Activated naive CD4-positive, alpha-beta T cell treated with anti-CD3 and anti-CD28 coated beads, Interleukin-2, amount 50 U/mL, for 24 hours (primary cell): Measurements from ENCODE around the gene MYEOV.

ENCODE experiments used
- H3K27ac Mint-ChIP-seq: one replicate; pipeline ENCODE4 v1.8.0; 2021; ENCODE audit warnings: mild to moderate bottlenecking, mixed read lengths
- H3K27me3 Mint-ChIP-seq: one replicate; pipeline ENCODE4 v1.8.0; 2021; ENCODE audit warnings: mixed read lengths
- H3K36me3 Mint-ChIP-seq: one replicate; pipeline ENCODE4 v1.8.0; 2021; ENCODE audit warnings: mixed read lengths
- H3K4me1 Mint-ChIP-seq: one replicate; pipeline ENCODE4 v1.8.0; 2021; ENCODE audit warnings: mixed read lengths
- H3K4me3 Mint-ChIP-seq: one replicate; pipeline ENCODE4 v1.8.0; 2021; ENCODE audit warnings: mild to moderate bottlenecking, mixed read lengths
- H3K9me3 Mint-ChIP-seq: one replicate; pipeline ENCODE4 v1.8.0; 2021; ENCODE audit warnings: mixed read lengths

MYEOV gene

DNA sequence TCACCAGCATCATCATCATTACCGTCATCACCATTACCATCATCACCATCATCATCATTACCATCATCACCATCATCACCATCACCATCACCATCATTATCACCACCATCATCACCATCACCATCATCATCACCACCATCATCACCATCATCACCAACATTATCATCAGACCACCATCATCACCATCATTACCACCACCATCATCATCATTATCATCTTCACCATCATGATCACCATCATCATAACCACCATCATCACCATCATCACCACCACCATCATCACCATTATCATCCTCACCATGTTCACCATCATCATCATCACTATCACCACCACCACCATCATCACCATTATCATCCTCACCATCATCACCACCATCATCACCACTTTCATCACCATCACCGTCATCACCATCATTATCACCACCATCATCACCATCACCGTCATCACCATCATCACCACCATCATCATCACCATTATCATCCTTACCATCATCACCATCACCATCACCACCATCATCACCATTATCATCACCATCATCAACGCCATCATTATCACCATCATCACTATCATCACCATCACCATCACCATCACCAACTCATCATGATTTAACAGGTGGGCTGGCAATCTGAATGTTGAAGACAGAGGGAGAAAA lies 2.4 kb upstream of the MYEOV start:
- Mint-ChIP-seq H3K27me3 (no peaks in the 10 kb centered on the region), H3K4me3 (no peak overlapping the region), H3K36me3 (no peaks in the 10 kb centered on the region), H3K4me1 (peaks cover 19% of the 10 kb centered on the region), H3K9me3 (no peaks in the 10 kb centered on the region), H3K27ac (no peak overlapping the region)

DNA sequence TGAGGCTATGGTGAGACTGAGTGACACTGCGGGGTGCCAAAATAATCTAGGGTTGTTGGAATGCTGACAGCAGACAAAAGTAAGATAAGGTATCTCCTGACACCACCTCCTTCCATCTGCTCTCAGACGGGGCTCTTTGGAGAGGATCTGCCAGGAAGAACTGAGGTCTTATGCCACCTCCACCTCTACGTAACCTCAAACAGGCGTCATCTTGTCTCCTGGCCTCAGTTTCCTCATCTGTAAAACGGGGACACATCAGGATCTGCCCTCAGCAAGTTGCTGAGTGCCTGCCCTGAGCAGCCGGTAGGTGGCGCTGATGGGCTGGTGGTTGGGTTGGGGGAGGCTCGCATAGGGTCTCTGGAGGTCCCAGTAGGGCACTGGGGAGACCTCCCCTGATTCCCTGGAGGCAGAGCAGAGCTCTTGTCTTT lies 1.7 kb upstream of the MYEOV start:
- H3K4me1 Mint-ChIP-seq: peaks cover 26% of the 10 kb centered on the region
- no peaks in the 10 kb centered on the region for H3K36me3 Mint-ChIP-seq
- no peak overlapping the region for H3K4me3 Mint-ChIP-seq
- no peaks in the 10 kb centered on the region for H3K27me3 Mint-ChIP-seq
- H3K9me3 Mint-ChIP-seq: no peaks in the 10 kb centered on the region
- no peak overlapping the region for H3K27ac Mint-ChIP-seq

DNA sequence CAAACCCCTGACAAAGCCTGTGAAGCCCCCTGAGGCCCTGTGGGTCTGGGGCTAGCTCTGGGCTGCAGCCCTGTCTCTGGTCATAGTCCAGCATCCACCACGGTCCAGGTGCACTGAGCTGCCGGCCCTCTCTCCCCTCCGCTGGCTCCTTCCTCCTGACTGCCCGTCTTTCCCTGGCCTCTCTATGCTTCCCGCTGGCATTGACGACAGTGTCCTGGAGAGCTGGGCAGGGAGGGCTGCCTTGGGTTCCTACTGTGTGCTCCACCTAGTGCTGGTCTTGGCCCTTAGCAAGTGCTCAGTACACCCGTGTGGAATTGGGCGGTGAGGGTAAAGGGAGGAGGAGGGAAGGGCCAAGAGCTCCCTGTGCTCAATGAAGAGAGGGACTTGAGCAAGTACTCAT lies 868 bp upstream of the MYEOV start:
- no peaks in the 10 kb centered on the region for H3K27me3 Mint-ChIP-seq
- no peak overlapping the region for H3K27ac Mint-ChIP-seq
- H3K4me1 Mint-ChIP-seq: peaks cover 34% of the 10 kb centered on the region
- no peak overlapping the region for H3K4me3 Mint-ChIP-seq
- no peaks in the 10 kb centered on the region for H3K36me3 Mint-ChIP-seq
- H3K9me3 Mint-ChIP-seq: no peaks in the 10 kb centered on the region

DNA sequence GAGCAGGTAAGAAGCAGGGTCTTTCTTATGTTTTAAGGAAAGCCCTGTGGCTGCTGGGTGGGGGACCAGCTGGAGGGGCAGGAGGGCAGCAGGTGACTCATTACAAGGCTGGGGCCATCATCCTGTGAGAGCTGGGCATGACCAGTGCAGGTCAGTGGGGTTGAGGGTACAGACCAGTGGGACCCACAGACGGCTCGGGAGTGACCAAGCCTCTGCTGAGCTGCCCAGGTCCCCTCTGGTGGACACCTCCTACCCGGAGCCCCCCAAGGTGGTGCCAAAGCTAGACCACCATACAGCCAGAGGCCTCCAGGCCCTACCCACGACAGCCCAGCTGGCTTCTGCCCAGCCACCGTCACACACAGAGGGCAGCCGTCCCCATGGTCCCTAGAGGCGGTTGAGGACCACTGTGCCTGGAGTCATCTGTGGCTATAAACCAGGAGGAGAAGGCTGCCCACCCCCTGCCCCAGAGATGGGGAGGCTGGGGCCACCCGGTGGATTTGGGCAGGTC lies 670 bp downstream of the MYEOV start:
- H3K27me3 Mint-ChIP-seq: no peaks in the 10 kb centered on the region
- H3K27ac Mint-ChIP-seq: peak overlapping the region; percentile 66
- H3K4me3 Mint-ChIP-seq: no peak overlapping the region
- no peaks in the 10 kb centered on the region for H3K9me3 Mint-ChIP-seq
- H3K4me1 Mint-ChIP-seq: peaks cover 50% of the 10 kb centered on the region
- no peaks in the 10 kb centered on the region for H3K36me3 Mint-ChIP-seq

DNA sequence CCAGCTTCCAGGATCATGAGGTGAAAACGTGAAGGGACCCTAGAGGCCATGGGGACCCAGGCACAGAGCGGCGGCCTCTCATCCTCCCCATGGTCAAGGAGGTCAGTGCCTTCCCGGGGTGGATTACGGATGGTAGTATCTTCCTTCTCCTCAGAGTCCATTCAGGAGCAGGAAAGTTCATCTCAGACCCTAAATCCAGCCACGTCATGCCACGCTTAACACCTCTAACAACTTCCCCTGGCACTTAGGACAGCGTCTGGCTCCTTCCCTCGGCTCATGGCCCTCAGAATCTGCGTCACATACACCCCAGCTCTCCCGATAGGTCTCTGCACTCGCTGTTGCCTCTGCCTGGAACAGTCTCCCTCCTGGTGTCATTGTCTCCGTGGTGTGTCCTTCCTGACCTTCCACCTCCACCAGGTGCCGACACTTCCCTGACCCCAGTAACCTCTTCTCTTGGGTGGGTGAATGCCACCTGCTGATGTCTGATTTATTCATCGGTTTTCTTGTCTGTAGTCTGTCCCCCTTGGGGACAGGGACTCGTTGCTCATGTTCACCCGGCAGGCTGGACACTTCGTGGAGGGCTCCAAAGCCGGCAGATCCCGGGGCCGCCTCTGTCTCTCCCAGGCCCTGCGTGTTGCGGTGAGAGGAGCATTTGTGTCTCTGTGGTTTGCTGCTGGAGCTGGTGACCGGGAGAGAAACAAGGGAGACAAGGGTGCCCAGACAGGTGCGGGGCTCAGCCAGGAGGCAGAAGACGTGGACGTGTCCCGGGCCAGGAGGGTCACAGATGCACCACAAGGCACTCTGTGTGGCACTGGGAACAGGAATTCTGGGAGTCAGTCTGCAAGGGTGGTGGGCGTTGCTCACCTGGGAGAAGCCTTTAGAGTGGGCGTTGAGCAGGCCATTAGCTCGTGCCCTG lies 1.4 kb downstream of the MYEOV start:
- Mint-ChIP-seq H3K4me1 (peaks cover 53% of the 10 kb centered on the region), H3K36me3 (no peaks in the 10 kb centered on the region), H3K9me3 (no peaks in the 10 kb centered on the region)

DNA sequence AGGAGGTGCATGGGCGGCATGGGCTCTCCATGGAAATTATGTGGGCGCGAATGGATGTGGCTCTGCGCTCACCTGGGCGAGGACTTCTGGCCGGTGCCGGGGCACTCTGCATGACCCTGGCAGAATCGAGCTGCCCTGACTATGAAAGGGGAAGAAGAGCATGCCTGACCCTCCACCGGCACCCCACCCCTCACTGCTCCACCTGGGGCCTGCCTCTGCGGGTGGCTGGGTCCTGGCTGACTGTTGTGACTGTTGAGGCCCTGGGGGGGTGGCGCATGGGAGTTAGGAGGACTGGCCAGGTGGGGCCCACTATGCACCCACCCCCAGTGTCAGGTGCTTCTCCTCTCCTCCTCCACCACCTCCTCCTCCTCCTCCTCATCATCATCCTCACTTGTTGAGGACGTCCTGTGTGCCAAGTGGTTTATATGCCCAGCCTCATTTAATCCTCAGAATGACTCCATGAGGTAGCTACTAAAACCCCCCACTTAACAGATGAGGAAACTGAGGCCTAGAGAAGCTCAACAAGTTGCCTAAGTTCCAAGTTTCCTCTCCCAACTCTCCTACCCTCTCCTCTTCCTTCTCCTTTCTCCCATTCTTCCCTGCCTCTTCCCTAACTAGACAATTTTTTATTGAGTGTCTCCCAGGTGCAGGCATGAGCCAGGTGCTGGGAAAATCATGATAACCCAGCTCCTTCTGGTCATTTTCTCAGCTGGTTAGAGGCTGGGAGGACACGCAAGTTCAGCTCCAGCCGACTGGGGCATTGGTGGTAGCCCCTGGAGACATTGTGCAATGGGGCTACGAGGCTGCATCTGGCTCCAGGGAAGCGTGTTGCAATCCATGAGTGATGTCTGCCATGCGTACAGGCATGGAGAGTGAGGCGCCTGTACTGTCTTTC lies 2.3 kb downstream of the MYEOV start:
- Mint-ChIP-seq H3K27me3 (no peaks in the 10 kb centered on the region), H3K9me3 (no peaks in the 10 kb centered on the region), H3K4me1 (peaks cover 58% of the 10 kb centered on the region), H3K27ac (no peak overlapping the region), H3K36me3 (no peaks in the 10 kb centered on the region), H3K4me3 (peak overlapping the region; percentile 79)

More for the DNA sequence above, 1.4 kb downstream of the MYEOV start:
- Mint-ChIP-seq H3K27me3 (no peaks in the 10 kb centered on the region), H3K4me3 (no peak overlapping the region), H3K27ac (peak overlapping the region; percentile 37)

DNA sequence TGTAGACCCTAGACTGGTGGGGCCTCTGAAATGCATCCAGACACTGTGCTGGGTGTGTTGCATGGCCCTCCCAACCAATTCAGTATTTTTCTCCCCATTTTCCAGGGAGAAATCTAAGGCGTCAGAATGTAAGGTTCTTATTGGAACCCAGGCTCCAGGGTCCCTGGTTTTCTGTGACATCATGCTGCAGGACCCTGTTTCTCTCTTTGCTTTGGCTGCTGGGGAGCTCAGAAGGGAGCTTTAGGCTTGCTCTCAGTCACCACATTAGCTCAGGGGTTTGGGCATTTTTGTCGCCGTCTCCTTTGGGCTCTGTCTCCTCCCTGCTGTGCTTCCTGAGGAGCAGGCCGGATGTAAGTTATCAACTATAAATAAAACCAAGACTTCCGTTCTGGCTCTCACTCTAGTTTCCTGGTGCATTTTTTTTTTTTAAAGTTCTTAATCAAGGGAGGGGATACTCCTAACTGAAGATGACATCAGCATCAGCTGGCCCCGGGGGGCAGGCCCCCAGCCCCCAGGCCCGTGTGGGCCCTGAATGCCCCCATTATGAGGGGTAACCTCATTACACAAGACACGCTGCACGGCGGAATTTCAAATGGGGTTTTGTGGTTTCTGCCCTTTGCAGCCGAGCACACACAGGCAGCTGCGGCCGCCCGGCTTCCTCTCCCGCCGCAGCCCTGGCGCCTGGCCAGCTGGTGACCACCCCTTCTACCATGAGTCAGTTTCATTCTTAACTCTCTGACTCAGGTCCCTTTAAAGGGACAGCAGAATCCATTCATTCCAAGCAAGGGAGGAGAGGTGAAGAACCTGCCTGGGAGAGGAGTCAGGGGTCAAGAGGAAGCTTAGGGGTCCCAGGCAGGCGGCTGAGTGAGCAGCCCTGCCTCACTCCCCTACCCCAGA lies 3.2 kb downstream of the MYEOV start:
- H3K9me3 Mint-ChIP-seq: no peaks in the 10 kb centered on the region
- H3K27ac Mint-ChIP-seq: peak overlapping the region; percentile 6

DNA sequence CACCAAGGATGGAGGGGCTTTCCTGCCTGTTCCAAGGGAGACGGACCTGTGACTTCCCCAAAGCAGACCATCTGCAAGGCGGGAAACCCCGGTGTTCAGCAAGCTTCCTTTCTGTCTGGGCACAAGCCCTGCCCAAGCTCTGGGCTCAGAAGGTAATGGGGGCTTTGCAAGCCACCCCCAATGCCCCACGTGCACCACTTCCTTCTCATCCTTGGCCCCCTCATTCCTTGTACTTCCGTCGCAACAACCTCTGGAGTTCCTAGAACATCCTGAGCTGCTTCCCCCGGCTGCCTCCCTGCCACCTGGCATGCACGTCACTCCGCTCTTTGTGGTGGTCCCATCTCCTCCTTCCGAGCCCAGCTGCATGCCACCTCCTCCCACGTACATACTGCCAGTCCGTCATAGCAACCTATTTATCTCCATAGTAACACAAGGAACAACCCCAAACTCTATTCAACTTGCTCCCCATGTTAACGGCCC lies 3.9 kb downstream of the MYEOV start:
- no peaks in the 10 kb centered on the region for H3K27me3 Mint-ChIP-seq
- no peaks in the 10 kb centered on the region for H3K36me3 Mint-ChIP-seq
- H3K9me3 Mint-ChIP-seq: no peaks in the 10 kb centered on the region
- H3K27ac Mint-ChIP-seq: peak overlapping the region; percentile 46
- H3K4me1 Mint-ChIP-seq: peaks cover 64% of the 10 kb centered on the region
- peak overlapping the region; percentile 79 for H3K4me3 Mint-ChIP-seq

More for the DNA sequence above, 3.2 kb downstream of the MYEOV start:
- Mint-ChIP-seq H3K4me3 (peak overlapping the region; percentile 79), H3K4me1 (peaks cover 64% of the 10 kb centered on the region), H3K27me3 (no peaks in the 10 kb centered on the region), H3K36me3 (no peaks in the 10 kb centered on the region)

DNA sequence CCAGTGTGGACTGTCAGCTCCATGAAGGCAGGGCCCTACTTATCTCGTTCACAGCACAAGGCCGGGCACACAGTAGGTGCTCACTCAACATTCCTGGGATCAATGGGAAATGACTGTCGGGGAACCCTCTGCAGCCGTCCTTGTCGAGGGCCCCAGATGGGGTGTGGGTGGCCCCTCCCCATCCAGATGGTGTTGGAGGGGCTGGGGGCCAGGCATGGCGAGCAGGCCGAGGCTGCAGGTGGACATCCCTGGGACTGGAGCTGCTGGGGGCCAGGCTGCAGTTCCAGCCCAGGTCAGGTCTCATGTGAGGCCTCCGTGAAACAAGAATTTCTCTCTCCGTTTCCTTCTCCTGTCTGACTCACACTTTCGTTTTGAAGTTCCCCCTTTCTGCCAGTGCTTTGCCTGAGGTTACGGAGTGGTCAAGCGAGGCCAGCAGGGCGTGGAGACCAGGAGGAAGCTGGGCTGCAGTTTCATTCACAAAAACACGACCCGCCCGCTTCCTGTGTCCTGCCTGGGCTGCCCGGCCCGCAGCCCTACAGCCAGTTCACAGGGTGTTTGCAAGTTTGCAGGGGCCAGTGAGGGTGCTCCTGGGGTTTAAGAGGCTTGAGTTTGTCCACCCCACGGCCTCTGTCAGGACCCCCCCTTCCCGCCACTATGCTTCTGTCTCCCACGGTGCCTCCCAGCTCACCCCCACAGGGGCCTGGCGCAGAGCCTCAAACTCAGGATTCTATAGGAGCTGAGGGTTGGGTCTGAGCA lies 4.5 kb downstream of the MYEOV start:
- peaks cover 62% of the 10 kb centered on the region for H3K4me1 Mint-ChIP-seq
- no peaks in the 10 kb centered on the region for H3K9me3 Mint-ChIP-seq
- peak overlapping the region; percentile 46 for H3K27ac Mint-ChIP-seq
- H3K36me3 Mint-ChIP-seq: no peaks in the 10 kb centered on the region
- no peaks in the 10 kb centered on the region for H3K27me3 Mint-ChIP-seq
- H3K4me3 Mint-ChIP-seq: peak overlapping the region; percentile 79

DNA sequence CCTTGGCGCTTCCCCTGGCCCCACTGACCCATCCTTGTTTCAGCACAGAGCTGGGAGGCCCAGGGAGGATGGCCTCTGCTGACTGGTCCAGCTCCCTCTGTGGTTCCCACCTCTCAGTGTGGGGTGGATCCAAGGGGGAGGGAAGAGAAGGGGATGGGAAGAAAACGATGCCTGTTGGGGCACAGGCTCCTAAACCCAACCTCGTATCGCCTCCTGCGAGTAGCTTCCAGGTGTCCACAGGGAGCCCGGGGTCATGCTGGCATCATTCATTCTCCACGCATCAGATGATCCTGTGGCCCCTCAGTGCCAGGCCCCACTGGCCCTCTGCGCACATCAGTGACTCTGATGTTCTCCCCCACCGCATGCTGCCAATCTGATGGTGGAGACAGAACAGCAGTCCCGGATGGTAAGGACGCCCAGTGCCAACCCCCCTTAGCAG lies 5.1 kb downstream of the MYEOV start:
- Mint-ChIP-seq H3K36me3 (no peaks in the 10 kb centered on the region), H3K4me3 (no peak overlapping the region), H3K4me1 (peaks cover 59% of the 10 kb centered on the region), H3K27ac (peak overlapping the region; percentile 36), H3K27me3 (no peaks in the 10 kb centered on the region), H3K9me3 (no peaks in the 10 kb centered on the region)

DNA sequence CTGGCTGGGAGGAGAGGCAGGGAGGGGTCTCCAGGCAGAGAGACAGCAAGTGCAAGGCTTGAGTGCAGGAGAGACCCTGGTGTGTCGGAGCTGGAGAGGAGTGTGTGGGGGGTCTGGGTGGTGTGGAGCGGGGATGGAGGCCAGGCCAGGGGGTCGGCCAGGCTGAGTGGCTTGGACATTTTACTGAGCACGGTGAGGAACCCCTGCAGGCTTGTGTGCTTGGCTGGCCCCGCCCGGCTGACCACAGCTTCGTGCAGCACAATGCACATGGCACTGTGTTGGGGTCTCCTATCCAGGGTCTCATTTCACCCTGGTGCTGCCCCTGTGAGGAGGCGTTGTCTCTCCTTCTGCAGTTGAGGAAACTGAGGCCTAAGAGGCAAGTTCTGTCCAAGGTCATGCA lies 5.6 kb downstream of the MYEOV start:
- peak overlapping the region; percentile 38 for H3K27ac Mint-ChIP-seq
- H3K27me3 Mint-ChIP-seq: no peaks in the 10 kb centered on the region
- no peak overlapping the region for H3K4me3 Mint-ChIP-seq
- peaks cover 59% of the 10 kb centered on the region for H3K4me1 Mint-ChIP-seq
- no peaks in the 10 kb centered on the region for H3K9me3 Mint-ChIP-seq
- no peaks in the 10 kb centered on the region for H3K36me3 Mint-ChIP-seq

DNA sequence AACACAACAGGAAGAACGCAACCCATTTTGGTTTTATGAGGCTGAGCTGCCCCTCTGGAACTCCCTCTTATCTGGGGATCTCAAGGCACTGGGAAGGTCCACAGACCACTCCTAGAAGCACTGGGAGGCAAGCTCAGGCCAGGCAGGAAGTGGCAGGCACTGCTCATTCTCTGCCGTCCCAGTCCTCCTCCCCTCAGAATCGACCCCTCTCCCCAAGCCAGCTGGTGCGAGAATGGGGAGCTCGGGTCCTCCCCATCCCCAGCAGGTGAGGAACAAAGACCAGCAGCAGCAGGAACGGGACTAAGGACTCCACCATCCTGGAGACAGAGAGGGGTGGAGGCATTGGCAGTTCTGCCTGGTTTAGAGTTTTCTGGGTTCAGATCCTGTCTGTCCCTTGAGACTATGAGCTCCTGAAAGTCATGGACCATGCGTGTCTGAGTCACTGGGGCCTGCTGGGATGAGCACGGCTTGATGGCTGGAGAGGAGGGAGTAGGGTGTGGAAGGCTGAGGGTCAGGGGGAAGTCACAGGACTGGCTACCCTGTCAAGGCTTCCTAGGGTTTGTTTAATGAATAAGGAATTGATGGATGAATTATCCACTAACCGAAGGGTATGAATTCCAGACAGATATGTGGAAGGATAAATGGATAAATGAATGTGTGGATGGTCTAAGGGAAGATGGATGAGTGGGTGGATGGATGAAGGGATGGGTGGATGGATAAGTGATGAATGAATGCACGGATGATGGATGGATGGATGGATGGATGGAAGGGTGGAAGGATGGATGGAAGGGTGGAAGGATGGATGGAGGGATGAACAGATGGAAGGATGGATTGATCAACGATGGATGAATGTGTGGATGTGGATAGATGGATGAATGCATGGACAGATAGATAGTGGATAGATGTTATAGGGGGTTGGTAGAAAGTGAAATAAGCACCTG lies 6.4 kb downstream of the MYEOV start:
- H3K27me3 Mint-ChIP-seq: no peaks in the 10 kb centered on the region
- H3K4me3 Mint-ChIP-seq: no peak overlapping the region
- no peaks in the 10 kb centered on the region for H3K36me3 Mint-ChIP-seq
- peaks cover 55% of the 10 kb centered on the region for H3K4me1 Mint-ChIP-seq
- H3K27ac Mint-ChIP-seq: peak overlapping the region; percentile 61
- no peaks in the 10 kb centered on the region for H3K9me3 Mint-ChIP-seq

DNA sequence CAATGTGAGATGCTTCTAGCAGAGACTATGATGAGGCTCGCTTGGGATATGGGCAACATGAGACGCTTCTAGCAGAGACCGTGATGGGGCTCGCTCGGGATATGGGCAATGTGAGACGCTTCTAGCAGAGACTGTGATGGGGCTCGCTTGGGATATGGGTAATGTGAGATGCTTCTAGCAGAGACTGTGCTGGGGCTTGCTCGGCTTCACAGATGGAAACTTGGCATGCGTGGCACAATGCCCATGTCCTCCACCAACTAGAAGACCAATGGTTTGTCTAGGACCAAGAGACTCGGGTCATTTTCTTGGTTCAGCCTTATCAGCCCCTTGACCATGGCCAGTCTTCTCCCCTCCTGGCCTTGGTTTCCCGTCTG lies 7.1 kb downstream of the MYEOV start:
- Mint-ChIP-seq H3K4me1 (peaks cover 49% of the 10 kb centered on the region), H3K36me3 (no peaks in the 10 kb centered on the region), H3K9me3 (no peaks in the 10 kb centered on the region), H3K27me3 (no peaks in the 10 kb centered on the region), H3K4me3 (no peak overlapping the region), H3K27ac (peak overlapping the region; percentile 61)
